ENCODE measurements around the gene FBXW9.
A peak's percentile ranks its signal among the peaks of the same experiment; 100 is the strongest.

FBXW9 gene

DNA sequence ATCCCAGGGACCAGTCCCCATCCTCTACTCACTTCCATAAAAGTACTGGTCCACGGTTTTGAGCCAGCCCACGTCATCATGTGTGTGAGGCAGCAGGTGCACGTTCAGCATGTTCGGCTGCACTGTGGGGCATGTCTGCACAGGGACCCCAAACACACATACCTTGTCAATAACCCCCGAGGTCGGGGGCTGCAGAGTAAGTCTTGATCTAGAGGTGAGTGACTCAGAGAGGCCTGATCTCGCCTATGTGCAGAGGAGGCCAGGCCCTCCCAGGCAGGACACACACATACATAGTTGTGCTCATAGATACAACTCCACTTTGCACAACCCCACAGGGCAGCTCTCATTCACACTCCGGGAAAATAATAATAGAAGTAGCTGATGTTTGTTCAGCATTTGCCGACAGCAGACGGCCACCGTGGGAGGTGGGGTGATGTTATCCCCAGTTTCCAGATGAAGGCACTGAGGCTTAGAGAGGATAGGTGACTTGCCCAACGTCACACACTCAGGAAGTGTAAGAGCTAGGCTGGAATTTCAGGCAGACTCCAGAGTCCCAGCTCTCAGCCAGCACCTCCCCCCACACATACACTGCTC lies 30.7 kb downstream of the FBXW9 start:
- peaks cover 12% of the 10 kb centered on the region; the same call in 1 of the 2 replicates for H3K36me3 ChIP-seq
- no peaks in the 10 kb centered on the region for H3K4me1 ChIP-seq
- TF ChIP-seq, protein P1, sequence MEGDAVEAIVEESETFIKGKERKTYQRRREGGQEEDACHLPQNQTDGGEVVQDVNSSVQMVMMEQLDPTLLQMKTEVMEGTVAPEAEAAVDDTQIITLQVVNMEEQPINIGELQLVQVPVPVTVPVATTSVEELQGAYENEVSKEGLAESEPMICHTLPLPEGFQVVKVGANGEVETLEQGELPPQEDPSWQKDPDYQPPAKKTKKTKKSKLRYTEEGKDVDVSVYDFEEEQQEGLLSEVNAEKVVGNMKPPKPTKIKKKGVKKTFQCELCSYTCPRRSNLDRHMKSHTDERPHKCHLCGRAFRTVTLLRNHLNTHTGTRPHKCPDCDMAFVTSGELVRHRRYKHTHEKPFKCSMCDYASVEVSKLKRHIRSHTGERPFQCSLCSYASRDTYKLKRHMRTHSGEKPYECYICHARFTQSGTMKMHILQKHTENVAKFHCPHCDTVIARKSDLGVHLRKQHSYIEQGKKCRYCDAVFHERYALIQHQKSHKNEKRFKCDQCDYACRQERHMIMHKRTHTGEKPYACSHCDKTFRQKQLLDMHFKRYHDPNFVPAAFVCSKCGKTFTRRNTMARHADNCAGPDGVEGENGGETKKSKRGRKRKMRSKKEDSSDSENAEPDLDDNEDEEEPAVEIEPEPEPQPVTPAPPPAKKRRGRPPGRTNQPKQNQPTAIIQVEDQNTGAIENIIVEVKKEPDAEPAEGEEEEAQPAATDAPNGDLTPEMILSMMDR (IDR thresholded peaks at IDR 0.05; ENCODE audit: low read depth, low read length) = no peak
- no peak for DNase-seq
- H3K9me3 ChIP-seq = no peaks in the 10 kb centered on the region
- H3K27me3 ChIP-seq = no peaks in the 10 kb centered on the region
- H3K4me3 ChIP-seq (ENCODE audit: low read depth, low read length) = peak overlapping the region; percentile 89

DNA sequence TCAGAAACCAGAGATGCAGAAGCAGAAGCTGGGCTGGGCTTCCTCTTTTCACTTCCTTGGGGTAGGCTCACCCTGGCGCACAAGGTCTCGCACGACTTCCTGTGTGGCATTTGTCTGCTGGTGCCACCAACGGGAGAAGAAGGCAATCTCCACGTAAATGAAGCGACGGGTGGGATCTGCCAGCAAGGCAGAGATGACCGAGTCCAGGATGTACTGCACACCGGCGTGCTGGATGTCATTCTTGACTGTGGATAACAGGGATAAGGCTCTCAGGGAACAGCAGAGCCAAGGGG lies 31.2 kb downstream of the FBXW9 start:
- no peaks in the 10 kb centered on the region for H3K9me3 ChIP-seq
- DNase-seq = no peak
- peaks cover 12% of the 10 kb centered on the region; the same call in 1 of the 2 replicates for H3K36me3 ChIP-seq
- H3K27me3 ChIP-seq = no peaks in the 10 kb centered on the region
- H3K4me3 ChIP-seq (ENCODE audit: low read depth, low read length) = no peak overlapping the region
- TF ChIP-seq, protein P1 (IDR thresholded peaks at IDR 0.05; ENCODE audit: low read depth, low read length) = no peak
- H3K4me1 ChIP-seq = no peaks in the 10 kb centered on the region

DNA sequence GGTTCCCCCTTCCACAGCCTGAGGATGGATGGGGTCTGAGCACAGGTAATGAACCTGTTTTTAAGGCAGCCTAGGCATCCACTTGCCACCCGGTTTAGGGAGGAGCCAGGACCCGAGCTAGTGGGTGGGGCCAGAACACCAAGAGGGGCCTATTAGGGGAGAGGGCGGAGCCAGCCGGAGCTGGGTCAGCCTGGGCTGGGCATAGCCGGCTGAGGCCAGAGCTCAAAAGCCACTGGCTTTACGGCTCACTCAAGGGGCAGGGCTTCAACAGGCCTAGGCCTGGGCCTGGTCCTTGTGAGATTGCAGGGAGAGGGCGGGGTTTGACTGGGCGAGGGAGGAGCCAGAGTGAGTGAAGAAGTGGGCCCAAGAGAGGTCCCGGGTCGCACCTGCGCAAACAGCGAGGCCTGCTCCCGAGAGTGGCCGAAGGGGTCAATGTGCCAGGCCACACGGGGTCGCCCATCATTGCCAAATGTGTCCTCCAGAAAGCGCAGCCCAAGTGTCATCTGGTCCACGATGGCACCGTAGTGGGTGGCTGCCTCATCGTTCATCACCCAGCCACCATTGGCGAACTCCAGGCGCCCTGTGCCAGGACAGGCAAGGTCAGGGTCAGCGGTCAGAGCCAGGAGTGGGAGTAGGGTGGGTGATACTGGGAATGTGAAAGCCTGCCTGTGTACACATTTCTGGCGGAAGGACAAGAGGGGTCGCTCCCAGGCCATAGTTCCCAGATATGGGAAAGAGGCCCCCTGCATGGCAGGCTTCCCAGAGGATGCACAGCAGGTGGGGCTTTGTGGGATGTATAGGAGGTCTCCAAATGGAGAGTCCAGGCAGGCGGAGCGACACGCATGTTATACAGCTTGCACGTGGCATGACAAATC lies 31.8 kb downstream of the FBXW9 start:
- DNase-seq = peak; percentile 64
- Histone ChIP-seq H3K4me1 (no peaks in the 10 kb centered on the region), H3K36me3 (peaks cover 12% of the 10 kb centered on the region; the same call in 1 of the 2 replicates), H3K4me3 (ENCODE audit: low read depth, low read length) (no peak overlapping the region), H3K9me3 (no peaks in the 10 kb centered on the region), H3K27me3 (no peaks in the 10 kb centered on the region)
- TF ChIP-seq, protein P1 (IDR thresholded peaks at IDR 0.05; ENCODE audit: low read depth, low read length) = no peak

DNA sequence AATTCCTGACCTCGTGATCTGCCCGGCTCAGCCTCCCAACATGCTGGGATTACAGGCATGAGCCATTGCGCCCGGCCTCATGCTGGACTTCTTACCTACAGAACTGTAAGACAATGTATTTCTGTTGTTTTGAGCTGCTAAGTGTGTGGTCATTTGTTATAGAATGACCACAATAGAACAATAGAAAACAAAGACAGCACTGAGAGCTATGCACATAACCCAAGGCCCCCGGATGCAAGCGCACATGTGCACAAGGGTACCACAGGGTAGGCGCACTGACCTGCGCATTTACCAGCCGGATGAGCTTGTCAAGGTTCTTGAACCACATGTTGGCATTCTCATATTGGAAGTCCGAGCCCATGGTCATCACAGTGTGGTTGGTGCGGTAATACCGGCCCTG lies 35.5 kb downstream of the FBXW9 start:
- peaks cover 7% of the 10 kb centered on the region; the same call in 1 of the 2 replicates for H3K36me3 ChIP-seq
- no peaks in the 10 kb centered on the region for H3K27me3 ChIP-seq
- H3K9me3 ChIP-seq = no peaks in the 10 kb centered on the region
- no peaks in the 10 kb centered on the region for H3K4me1 ChIP-seq
- H3K4me3 ChIP-seq (ENCODE audit: low read depth, low read length) = no peak overlapping the region
- TF ChIP-seq, protein P1 (IDR thresholded peaks at IDR 0.05; ENCODE audit: low read depth, low read length) = no peak
- no peak for DNase-seq

DNA sequence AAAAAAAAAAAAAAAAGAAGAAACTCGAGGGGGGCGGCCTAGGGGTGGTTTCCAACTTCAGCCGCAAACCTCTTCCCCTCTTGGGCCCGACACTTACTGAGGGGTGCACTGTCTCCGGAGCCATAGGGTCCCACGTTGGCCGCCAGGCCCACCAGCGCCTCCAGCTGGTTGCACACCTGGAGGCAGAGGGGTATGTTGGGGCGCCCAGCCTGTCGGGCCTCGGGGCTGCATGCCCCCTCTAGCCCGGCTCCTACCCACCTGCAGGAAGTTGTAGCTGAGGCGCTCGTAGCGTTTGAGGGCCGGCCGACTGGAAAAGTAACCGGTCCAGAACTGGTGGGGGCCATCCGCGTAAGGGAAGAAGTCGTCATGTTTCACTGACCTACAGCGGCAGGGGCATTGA lies 38.5 kb downstream of the FBXW9 start:
- Histone ChIP-seq H3K4me3 (ENCODE audit: low read depth, low read length) (no peak overlapping the region), H3K4me1 (no peaks in the 10 kb centered on the region), H3K36me3 (peaks cover 3% of the 10 kb centered on the region; the same call in 1 of the 2 replicates), H3K27me3 (no peaks in the 10 kb centered on the region), H3K9me3 (no peaks in the 10 kb centered on the region)
- TF ChIP-seq, protein P1 (IDR thresholded peaks at IDR 0.05; ENCODE audit: low read depth, low read length) = 0 out of 2 replicates have a peak, but pooled peaks have one; percentile 8
- no peak for DNase-seq
